ENCODE results near the gene BSG.

Gene BSG

GRCh38 chr19:533364-534058 lies 38.9 kb upstream of the BSG start:
- DNase-seq: peak; percentile 75
- peak overlapping the region; percentile 90 for H3K27ac ChIP-seq
- peaks cover 38% of the 10 kb centered on the region for H3K36me3 ChIP-seq
- TF ChIP-seq CTCF (IDR thresholded peaks at IDR 0.05; ENCODE audit: low read depth, low read length): no peak
- H3K9me3 ChIP-seq (ENCODE audit: severe bottlenecking): no peaks in the 10 kb centered on the region
- H3K27me3 ChIP-seq (ENCODE audit: insufficient read depth, low read depth, severe bottlenecking): no peaks in the 10 kb centered on the region
- H3K4me3 ChIP-seq (ENCODE audit: low read depth, low read length): peak overlapping the region; percentile 89

DNA sequence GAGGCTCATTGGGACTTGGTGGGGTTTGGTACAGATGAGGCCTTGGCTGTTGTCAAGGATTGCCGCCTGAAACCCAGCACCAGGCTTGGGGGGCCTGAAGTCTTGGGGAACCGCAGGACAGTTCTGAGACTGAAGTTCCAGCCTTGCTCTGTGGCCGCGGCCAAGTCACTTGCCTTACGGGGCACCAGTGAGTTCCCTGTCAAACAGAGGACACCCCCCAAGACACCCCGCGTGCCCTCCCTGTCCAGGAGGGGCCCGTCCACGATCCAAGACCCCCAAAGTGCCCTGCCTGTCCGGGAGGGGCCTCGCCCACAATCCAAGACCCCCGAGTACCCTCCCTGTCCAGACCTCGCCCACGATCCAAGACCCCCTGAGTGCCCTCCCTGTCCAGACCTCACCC lies 38.3 kb upstream of the BSG start:
- Histone ChIP-seq H3K36me3 (peaks cover 44% of the 10 kb centered on the region), H3K27me3 (ENCODE audit: insufficient read depth, low read depth, severe bottlenecking) (no peaks in the 10 kb centered on the region), H3K27ac (peak overlapping the region; percentile 90), H3K4me3 (ENCODE audit: low read depth, low read length) (peak overlapping the region; percentile 89), H3K9me3 (ENCODE audit: severe bottlenecking) (no peaks in the 10 kb centered on the region)
- no peak for TF ChIP-seq CTCF (IDR thresholded peaks at IDR 0.05; ENCODE audit: low read depth, low read length)
- DNase-seq: no peak

- Histone ChIP-seq H3K27ac (peak overlapping the region; percentile 26; the same call in 1 of the 2 replicates), H3K27me3 (ENCODE audit: insufficient read depth, low read depth, severe bottlenecking) (no peaks in the 10 kb centered on the region), H3K4me3 (ENCODE audit: low read depth, low read length) (no peak overlapping the region), H3K36me3 (peaks cover 50% of the 10 kb centered on the region), H3K9me3 (ENCODE audit: severe bottlenecking) (no peaks in the 10 kb centered on the region)
- DNase-seq: no peak
- no peak; the same call in 1 of the 2 replicates for TF ChIP-seq CTCF (IDR thresholded peaks at IDR 0.05; ENCODE audit: low read depth, low read length)
Measured at GRCh38 chr19:535017-535835, 37.2 kb upstream of the BSG start.

DNA sequence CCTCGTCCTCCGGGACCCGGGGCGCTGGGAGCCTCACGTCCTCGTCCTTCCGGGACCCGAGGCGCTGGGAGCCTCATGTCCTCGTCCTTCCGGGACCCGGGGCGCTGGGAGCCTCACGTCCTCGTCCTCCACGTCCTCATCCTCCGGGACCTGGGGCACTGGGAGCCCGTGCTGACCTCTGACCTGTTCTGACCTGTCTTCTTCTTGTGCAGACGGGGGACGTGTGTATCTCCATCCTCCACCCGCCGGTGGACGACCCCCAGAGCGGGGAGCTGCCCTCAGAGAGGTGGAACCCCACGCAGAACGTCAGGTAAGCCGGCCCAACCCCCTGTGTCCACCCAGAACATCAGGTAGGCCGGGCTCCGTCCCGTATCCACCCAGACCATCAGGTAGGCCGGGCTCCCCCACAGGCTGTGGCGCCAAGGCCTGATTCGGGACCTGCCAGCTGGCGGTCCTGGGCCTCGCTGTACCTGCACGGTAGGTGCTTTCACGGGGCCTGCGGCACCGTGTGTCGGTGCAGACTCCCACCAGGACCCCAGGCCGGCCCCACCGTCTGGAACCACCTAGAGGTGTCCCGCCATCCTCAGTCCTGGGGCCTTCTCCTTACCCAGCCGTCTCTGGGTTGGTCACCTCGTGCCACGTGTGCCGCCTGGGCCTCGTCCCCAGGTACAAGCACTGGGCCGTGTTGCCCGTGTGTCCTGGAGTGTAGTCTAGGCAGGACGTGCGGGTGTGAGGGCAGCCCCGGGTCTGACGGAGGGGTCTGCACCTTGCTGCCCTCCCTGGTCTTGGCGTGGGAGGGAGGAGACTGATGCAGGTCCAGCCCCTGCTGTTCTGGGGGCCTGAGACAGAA lies 36.1 kb upstream of the BSG start:
- no peak overlapping the region for H3K4me3 ChIP-seq (ENCODE audit: low read depth, low read length)
- DNase-seq: no peak
- H3K27me3 ChIP-seq (ENCODE audit: insufficient read depth, low read depth, severe bottlenecking): no peaks in the 10 kb centered on the region
- H3K27ac ChIP-seq: no peak overlapping the region
- TF ChIP-seq CTCF (IDR thresholded peaks at IDR 0.05; ENCODE audit: low read depth, low read length): no peak
- no peaks in the 10 kb centered on the region for H3K9me3 ChIP-seq (ENCODE audit: severe bottlenecking)
- H3K36me3 ChIP-seq: peaks cover 51% of the 10 kb centered on the region

DNA sequence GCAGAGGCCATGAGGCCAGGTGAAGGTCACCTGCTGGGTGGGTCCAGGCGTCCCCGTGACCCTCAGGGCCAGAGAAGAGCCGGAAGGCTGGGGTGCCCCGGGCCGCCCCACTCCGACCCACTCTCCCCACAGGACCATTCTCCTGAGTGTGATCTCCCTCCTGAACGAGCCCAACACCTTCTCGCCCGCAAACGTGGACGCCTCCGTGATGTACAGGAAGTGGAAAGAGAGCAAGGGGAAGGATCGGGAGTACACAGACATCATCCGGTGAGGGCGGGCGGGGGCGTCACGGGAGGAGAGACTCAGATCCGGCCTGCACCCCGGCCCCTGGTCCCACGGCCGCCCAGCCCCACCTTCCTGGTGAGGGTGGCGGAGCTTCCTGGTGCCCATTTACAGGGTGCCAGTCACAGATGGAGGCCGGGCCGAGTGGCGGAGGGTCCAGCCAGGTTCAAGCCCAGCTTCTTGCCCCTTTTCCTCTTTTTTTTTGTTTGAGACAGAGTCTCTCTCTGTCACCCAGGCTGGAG lies 35.5 kb upstream of the BSG start:
- TF ChIP-seq CTCF (IDR thresholded peaks at IDR 0.05; ENCODE audit: low read depth, low read length): no peak
- no peaks in the 10 kb centered on the region for H3K27me3 ChIP-seq (ENCODE audit: insufficient read depth, low read depth, severe bottlenecking)
- no peak overlapping the region for H3K4me3 ChIP-seq (ENCODE audit: low read depth, low read length)
- peaks cover 56% of the 10 kb centered on the region for H3K36me3 ChIP-seq
- no peak for DNase-seq
- H3K27ac ChIP-seq: no peak overlapping the region
- H3K9me3 ChIP-seq (ENCODE audit: severe bottlenecking): no peaks in the 10 kb centered on the region

All from WERI-Rb-1 (cell line).